GM12891 (cell line): Measurements from ENCODE around the gene SNCG.

Source experiments
- PAX5 ChIP-seq: IDR thresholded peaks from 2 replicates; pipeline ENCODE4 v1.6.1; 2011; ENCODE audit warnings: low read length, moderate library complexity, mild to moderate bottlenecking; ENCODE audit not compliant: insufficient read depth, severe bottlenecking
- POLR2A ChIP-seq: IDR thresholded peaks from 2 replicates; pipeline ENCODE4 v1.6.1; 2011; ENCODE audit warnings: low read depth, low read length, control low read depth
- POLR2AphosphoS5 ChIP-seq: IDR thresholded peaks from 2 replicates; pipeline ENCODE4 v1.6.1; 2011; ENCODE audit warnings: low read depth, low read length, control low read depth
- POU2F2 ChIP-seq: IDR thresholded peaks from 2 replicates; pipeline ENCODE4 v1.6.1; 2011; ENCODE audit warnings: low read depth, mild to moderate bottlenecking, control low read depth, low read length, moderate library complexity
- SPI1 ChIP-seq: IDR thresholded peaks from 2 replicates; pipeline ENCODE4 v1.6.1; 2011; ENCODE audit warnings: low read depth, low read length, control low read depth
- TAF1 ChIP-seq: IDR thresholded peaks from 2 replicates; pipeline ENCODE4 v1.6.1; 2011; ENCODE audit warnings: low read depth, low read length, control low read depth

GRCh38 chr10:86942441-86943315 lies 15.7 kb upstream of the SNCG start:
- TF ChIP-seq TAF1 (no peak), POLR2A (no peak), POLR2AphosphoS5 (no peak), PAX5 (no peak), SPI1 (no peak), POU2F2 (no peak)
